NCI-H1048 (cell line): ENCODE measurements around the gene ALK.

ENCODE experiments used
- DNase-seq: peaks from one replicate; lab custom pipeline; 2025; lab: John Stamatoyannopoulos, UW

Gene ALK

GRCh38 chr2:29487967-29488555 lies 433.3 kb downstream of the ALK start:
- DNase-seq = no peak

- DNase-seq = no peak
These were observed 435.8 kb downstream of the ALK start for GRCh38 chr2:29485631-29486030.

GRCh38 chr2:29485117-29485516 lies 436.3 kb downstream of the ALK start:
- DNase-seq = no peak

- no peak for DNase-seq
These were observed 438.5 kb downstream of the ALK start for GRCh38 chr2:29482867-29483266.

- DNase-seq = no peak
These were observed 439.0 kb downstream of the ALK start for GRCh38 chr2:29482348-29482747.

- no peak for DNase-seq
These were observed 440.1 kb downstream of the ALK start for GRCh38 chr2:29481313-29481712.

- DNase-seq = no peak
These were observed 441.0 kb downstream of the ALK start for GRCh38 chr2:29480426-29480825.

GRCh38 chr2:29479401-29479800 lies 442.0 kb downstream of the ALK start:
- no peak for DNase-seq

- no peak for DNase-seq
These were observed 442.7 kb downstream of the ALK start for GRCh38 chr2:29478641-29479040.

- no peak for DNase-seq
These were observed 444.2 kb downstream of the ALK start for GRCh38 chr2:29477186-29477585.

GRCh38 chr2:29475499-29475898 lies 445.9 kb downstream of the ALK start:
- no peak for DNase-seq

- no peak for DNase-seq
These were observed 451.4 kb downstream of the ALK start for GRCh38 chr2:29469961-29470360.

- DNase-seq = no peak
These were observed 451.9 kb downstream of the ALK start for GRCh38 chr2:29469516-29469915.

- DNase-seq = no peak
These were observed 458.0 kb downstream of the ALK start for GRCh38 chr2:29463181-29463900.

GRCh38 chr2:29462293-29462692 lies 459.1 kb downstream of the ALK start:
- DNase-seq = no peak

- no peak for DNase-seq
These were observed 461.2 kb downstream of the ALK start for GRCh38 chr2:29460190-29460589.

- no peak for DNase-seq
These were observed 461.8 kb downstream of the ALK start for GRCh38 chr2:29459445-29460179.

- no peak for DNase-seq
These were observed 465.0 kb downstream of the ALK start for GRCh38 chr2:29456429-29456828.

GRCh38 chr2:29455200-29455860 lies 466.1 kb downstream of the ALK start:
- no peak for DNase-seq

- no peak for DNase-seq
These were observed 469.4 kb downstream of the ALK start for GRCh38 chr2:29452036-29452435.

GRCh38 chr2:29450596-29451222 lies 470.7 kb downstream of the ALK start:
- no peak for DNase-seq

- no peak for DNase-seq
These were observed 471.9 kb downstream of the ALK start for GRCh38 chr2:29449499-29449898.
